ENCODE data around the gene CHRNB4.

CHRNB4 gene

DNA sequence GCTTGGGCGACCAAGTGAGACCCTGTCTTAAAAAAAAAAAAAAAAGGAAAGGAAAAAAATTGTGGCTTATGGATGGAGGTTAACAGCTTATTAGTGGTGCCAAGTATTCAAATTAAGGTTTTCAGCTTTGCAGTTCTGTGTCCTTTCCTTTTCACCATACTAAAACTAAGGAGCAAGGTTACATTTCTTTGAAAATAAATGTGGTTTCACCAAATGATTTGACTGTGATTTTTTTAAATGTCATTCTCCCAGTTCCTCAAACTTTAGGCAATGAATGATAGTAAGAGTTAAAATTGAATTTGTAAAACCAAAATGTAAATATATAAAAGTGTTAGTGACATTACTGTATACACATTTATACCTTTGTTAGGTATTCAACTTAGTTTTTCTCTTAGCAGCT lies 66.1 kb downstream of the CHRNB4 start:
- in situ Hi-C loops (cut with HindIII; ENCODE audit: low pct_ligation_motif_present, low pct_unique_long_range_greater_than_20kb, low sequenced_read_pairs) = no loop called here
- no peak for DNase-seq

All from ACHN (cell line).